Tongue (tissue), 2 donors: ENCODE data around the gene PFAS. TPM values are rescaled to one million over a fixed set of nuclear protein-coding genes. Genes with fewer than 3 reads are reported as not detected.

ENCODE experiments used
- DNase-seq: peaks from one replicate; pipeline ENCODE4 v3.0.0-alpha.2; 2015
- total RNA-seq: library from RNA; depleted of rRNA; stranded (reverse); fragments of >200 nt; gene quantifications from one replicate; pipeline ENCODE4 v1.2.3, GENCODE V29; 2014

Gene PFAS
- total RNA-seq, 1 donor from 2014 or later = 21.3 TPM

DNA sequence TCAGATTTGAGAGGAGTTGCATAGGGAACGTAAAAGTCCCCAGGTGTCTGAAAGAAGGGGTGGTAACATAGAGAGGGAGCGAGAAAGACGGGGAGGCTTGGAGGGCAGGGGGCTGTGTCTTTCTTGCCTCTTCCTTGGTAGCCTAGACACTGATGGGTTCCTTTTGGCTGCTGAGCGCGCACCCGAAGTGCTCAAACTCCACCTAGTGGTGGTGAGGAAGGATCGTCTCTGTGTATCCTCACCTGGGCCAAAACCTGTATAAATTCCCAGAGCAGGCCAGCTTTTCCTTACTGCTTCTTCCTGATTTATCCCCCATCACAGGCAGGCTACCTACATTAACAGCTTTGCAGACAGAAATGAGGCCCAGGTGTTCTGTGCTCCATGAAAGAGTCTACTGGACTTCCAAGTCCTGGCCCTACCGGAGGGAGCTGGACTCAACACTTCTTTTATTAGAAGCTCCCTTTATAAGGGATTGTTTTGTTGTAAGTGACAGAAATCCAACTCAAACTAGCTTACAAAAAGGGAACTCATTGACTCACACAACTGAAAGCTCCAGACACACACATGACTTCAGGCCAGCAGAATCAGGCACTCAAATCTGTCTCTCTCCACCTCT is 51.6 kb downstream of the PFAS start:
- peak; percentile 82 for DNase-seq

DNA sequence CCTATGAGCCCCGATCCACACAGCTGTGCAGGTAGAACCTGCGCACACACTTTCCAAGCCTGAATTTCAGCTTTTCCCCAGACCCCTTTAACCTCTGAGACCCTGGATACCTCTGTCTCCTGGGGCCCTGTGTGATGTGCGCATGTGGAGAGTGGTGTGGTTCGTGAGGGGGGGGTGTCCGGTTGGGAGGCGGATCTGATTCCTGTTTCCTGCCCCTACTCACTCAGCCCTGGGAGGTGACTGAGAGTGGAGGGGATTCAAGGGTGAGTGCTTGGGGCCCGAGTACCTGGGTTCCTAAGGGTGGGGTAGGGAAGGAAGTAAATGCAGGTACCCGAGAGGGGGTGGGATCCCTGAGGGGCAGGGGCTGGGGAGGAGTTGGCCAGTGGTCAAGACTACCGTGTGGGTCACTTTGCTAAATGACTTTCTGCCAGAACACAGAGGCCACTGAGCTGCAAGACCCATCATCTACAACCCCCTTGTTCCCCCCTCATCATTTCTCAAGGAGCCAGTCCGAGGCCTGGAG is 61.6 kb downstream of the PFAS start:
- no peak for DNase-seq

DNA sequence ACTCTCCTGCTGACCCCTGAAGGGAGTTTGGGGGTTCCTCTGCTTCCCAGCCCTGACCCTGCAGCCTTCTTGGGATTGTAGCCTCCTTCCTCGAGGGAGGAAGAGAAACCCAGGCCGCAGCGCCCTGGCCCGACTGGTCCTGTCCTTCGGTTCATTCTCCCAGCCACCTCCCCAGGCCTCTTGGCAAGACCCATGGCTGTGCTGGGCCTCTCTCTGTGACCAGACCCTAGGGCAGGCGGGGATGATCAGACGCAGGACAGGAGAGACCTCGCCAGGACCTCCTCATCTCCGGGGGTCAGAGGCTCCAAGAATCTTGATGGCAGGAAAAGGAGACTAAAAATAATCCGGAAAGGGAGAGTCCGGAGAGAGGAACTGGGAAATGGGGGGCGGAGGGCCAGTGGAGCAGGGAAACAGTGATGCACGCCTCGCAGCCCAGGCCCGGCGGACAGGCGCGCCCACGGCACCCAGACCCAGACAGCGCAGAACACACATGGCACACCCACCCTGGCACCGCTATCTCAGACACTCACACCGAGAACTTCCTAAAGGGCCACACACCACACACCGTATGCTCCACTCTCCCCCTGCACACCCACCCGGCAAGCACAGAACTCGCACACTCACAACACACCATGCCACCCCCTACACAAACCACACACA is 62.2 kb downstream of the PFAS start:
- no peak for DNase-seq

DNA sequence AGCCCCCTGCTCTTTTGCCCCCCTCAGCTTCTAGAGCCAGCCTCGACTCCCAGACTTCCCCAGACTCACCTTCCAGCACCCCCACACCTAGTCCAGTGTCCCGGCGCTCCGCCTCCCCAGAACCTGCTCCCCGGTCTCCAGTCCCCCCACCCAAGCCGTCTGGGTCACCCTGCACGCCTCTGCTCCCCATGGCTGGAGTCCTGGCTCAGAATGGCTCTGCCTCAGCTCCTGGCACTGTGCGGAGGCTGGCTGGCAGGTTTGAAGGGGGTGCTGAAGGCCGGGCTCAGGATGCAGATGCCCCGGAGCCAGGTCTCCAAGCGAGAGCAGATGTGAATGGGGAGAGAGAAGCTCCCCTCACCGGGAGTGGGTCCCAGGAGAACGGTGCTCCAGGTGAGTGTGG is 63.2 kb downstream of the PFAS start:
- DNase-seq = no peak

DNA sequence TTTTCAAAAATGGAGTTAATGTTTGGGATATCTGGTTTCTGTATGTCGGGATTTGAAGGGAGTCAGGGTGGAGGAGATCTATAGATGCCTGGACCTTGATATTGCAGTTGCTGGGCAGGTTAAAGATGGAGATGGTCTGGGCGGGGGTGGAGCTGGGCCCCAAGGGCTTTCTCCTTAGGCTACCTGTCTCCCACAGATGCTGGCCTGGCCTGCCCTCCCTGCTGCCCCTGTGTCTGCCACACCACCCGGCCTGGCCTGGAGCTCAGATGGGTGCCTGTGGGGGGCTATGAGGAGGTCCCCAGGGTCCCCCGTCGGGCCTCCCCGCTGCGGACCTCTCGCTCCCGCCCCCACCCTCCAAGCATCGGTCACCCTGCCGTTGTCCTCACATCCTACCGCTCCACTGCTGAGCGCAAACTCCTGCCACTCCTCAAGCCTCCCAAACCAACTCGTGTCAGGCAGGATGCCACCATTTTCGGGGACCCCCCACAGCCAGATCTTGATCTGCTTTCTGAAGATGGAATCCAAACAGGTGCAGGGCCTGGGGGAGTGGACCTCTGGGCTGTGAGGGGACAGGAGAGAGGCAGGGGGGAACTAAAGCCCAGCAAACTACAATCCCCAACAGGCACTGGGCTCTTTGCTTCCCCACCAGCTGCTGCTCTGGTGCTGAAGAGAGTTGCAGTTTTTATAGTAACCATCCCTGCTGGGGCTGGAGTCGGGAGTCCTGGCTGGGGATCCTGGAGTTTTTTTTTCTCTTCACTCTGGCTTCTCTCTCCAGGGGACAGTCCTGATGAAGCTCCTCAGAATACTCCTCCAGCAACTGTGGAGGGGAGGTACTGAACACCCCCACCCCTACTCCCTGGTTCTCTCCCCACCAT is 63.9 kb downstream of the PFAS start:
- DNase-seq = no peak

DNA sequence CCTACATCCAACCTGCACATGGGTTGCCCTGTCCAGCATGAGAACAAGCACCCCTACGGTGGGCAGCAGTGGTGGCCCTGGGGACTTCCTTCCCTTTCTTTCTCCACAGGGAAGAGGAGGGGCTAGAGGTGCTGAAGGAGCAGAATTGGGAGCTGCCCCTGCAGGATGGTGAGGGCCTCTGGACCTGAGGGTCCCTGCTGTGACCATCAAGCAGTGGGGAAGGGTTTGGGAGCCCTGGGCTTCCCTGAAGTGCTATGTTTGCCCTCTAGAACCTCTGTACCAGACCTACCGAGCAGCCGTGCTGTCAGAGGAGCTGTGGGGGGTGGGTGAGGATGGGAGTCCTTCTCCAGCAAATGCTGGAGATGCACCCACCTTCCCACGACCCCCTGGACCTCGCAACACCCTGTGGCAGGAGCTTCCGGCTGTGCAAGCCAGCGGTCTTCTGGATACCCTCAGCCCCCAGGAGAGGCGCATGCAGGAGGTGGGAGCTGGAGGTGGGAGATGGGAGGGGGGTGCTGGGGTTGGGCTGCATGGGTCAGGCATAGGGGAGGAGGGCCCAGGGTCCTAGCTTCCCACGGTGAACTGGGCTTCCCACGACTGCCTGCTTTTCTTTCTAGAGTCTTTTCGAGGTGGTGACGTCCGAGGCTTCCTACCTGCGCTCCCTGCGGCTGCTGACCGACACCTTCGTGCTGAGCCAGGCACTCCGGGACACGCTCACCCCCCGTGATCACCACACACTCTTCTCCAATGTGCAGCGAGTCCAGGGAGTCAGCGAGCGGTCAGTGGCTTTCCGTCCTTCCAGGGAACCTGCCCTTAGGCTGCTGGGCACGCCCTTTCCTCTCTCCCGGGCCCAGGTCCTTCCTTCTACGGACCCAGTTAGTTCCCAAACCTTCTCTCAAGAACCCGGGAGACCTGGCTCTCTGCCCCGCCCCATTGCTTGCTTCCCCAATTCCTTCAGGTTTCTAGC is 66.0 kb downstream of the PFAS start:
- no peak for DNase-seq

DNA sequence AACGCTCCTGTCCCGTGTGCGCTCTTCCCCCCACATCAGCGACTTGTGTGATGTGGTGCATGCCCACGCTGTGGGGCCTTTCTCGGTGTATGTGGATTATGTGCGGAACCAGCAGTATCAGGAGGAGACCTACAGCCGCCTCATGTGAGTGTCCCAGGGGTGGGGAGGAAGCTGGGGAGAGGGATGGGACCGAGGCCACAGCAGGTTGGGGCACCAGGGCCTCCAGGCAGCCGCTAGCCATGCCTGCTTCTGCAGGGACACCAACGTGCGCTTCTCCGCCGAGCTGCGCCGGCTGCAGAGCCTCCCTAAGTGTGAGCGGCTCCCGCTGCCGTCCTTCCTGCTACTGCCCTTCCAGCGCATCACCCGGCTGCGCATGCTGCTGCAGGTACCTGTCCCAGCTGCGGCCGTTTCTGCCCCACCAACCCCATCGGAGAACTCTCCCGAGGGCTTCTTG is 66.7 kb downstream of the PFAS start:
- DNase-seq = no peak

DNA sequence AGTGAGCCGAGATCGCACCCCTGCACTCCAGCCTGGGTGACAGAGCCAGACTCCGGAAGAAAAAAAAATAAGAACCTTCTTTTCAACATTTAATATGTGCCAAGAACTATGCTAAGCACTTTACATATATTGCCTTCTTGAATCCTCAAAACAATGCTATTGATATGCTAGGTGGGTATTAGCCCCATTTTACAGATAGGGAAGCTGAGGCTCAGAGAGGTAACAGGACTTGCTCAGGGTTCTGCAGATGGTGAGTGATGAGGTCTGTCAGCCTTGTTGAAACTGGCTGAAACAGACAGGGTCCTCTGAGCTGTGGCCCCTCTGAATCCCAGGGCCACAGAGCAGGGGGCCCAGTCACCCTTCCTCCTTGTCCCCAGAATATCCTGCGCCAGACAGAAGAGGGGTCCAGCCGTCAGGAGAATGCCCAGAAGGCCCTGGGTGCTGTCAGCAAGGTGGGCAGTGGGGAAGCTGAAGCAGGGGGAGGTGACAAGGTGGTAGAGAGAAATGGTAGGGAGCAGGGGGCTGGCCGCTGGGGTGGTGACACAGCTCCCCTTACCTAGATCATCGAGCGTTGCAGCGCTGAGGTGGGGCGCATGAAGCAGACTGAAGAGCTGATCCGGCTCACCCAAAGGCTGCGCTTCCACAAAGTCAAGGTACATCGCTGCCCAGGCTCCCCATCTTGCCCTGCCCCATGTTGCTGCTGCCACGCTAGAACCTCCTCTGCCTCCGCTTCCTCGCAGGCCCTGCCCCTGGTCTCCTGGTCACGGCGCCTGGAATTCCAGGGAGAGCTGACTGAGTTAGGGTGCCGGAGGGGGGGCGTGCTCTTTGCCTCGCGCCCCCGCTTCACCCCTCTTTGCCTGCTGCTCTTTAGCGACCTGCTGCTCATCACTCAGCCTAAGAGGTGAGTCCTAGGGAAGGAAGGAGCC is 69.2 kb downstream of the PFAS start:
- DNase-seq = no peak

Other genes with a start within 250 kb of the PFAS start
- not detected for gene GUCY2D, start 246.7 kb upstream of the PFAS start, total RNA-seq
- gene ALOX15B, start 210.2 kb upstream of the PFAS start, total RNA-seq = 2.2 TPM
- 0.72 TPM for gene ALOX12B, start 161.6 kb upstream of the PFAS start, total RNA-seq
- gene ALOXE3, start 130.8 kb upstream of the PFAS start, total RNA-seq = not detected
- not detected for gene HES7, start 125.2 kb upstream of the PFAS start, total RNA-seq
- gene PER1, start 96.9 kb upstream of the PFAS start, total RNA-seq = 83.3 TPM
- 17.1 TPM for gene VAMP2, start 86.3 kb upstream of the PFAS start, total RNA-seq
- 5.4 TPM for gene TMEM107, start 72.9 kb upstream of the PFAS start, total RNA-seq
- gene BORCS6, start 59.1 kb upstream of the PFAS start, total RNA-seq = 7.6 TPM
- 21.0 TPM for gene AURKB, start 38.7 kb upstream of the PFAS start, total RNA-seq
- gene CTC1, start 1.2 kb upstream of the PFAS start, total RNA-seq = 6.6 TPM
- gene RANGRF, start 39.4 kb downstream of the PFAS start, total RNA-seq = 7.5 TPM
- gene SLC25A35, start 46.1 kb downstream of the PFAS start, total RNA-seq = 0.10 TPM
- gene ARHGEF15, start 61.0 kb downstream of the PFAS start, total RNA-seq = 15.9 TPM
- gene ODF4, start 90.6 kb downstream of the PFAS start, total RNA-seq = not detected
- gene RPL26, start 133.9 kb downstream of the PFAS start, total RNA-seq = 4,405 TPM
- gene RNF222, start 148.5 kb downstream of the PFAS start, total RNA-seq = 0.21 TPM
- gene NDEL1, start 186.6 kb downstream of the PFAS start, total RNA-seq = 48.9 TPM